Duodenal mucosa (tissue), 2 donors: ENCODE measurements around the gene CPEB4.

ENCODE experiments used
- H3K27ac ChIP-seq: one replicate; pipeline ENCODE4 v1.7.0; 2013; ENCODE audit warnings: low read depth, low read length
- H3K27me3 ChIP-seq, 2 donors: one replicate each; pipeline ENCODE4 v1.7.0; 2013; ENCODE audit warnings: low read length in 2 of 2, control low read depth in 1 of 2; ENCODE audit not compliant: insufficient read depth in 2 of 2, control insufficient read depth in 1 of 2
- H3K36me3 ChIP-seq, 2 donors: one replicate each; pipeline ENCODE4 v1.7.0; 2013; ENCODE audit warnings: low read length in 2 of 2, control low read depth in 1 of 2; ENCODE audit not compliant: insufficient read depth in 2 of 2, control insufficient read depth in 1 of 2
- H3K4me1 ChIP-seq, 2 donors: one replicate each; pipeline ENCODE4 v1.7.0; 2013; ENCODE audit warnings: low read length in 2 of 2, control low read depth in 1 of 2; ENCODE audit not compliant: insufficient read depth in 2 of 2, control insufficient read depth in 1 of 2
- H3K4me3 ChIP-seq, 2 donors: one replicate each; pipeline ENCODE4 v1.7.0; 2013; ENCODE audit warnings: low read length in 2 of 2, low read depth in 1 of 2
- H3K9ac ChIP-seq, 2 donors: one replicate each; pipeline ENCODE4 v1.7.0; 2013; ENCODE audit warnings: low read length in 2 of 2, low read depth in 1 of 2
- H3K9me3 ChIP-seq, 2 donors: one replicate each; pipeline ENCODE4 v1.7.0; 2013; ENCODE audit warnings: low read length in 2 of 2, control low read depth in 1 of 2; ENCODE audit not compliant: control insufficient read depth in 1 of 2

The CPEB4 gene

DNA sequence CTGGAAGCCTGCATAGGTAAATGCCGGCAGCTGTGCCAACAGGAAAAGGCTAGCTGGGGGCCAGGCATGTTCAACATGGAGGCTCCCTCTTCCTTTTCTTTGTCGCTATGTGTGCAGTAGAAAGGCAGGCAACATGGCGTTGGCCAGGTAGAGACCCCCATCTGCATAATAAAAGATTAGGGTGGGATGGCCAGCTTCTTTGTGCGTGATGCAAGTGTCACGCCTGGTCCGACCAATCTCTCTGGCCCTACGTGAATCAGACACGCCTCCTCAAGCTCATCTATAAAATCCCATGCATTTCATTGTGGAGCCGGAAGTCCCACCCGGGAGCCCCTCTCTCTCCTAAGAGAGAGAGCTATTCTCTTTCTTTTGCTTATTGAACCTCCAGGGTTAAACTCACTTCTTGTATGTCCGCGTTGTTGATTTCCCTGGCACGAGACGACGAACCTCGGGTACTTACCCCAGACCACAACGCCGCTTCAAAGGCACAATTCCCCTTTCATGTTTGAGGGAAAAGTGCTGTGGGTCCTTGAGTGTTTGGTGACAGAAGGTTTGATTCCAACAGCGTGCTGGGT lies 75.8 kb downstream of the CPEB4 start:
- no peak overlapping the region for H3K9ac ChIP-seq
- peak overlapping the region in 1 of 2 donors; percentile 34 for H3K4me3 ChIP-seq
- no peaks in the 10 kb centered on the region for H3K9me3 ChIP-seq
- H3K27me3 ChIP-seq: no peaks in the 10 kb centered on the region
- H3K27ac ChIP-seq: no peak overlapping the region
- peaks cover 2 to 8% of the 10 kb centered on the region in 2 donors for H3K36me3 ChIP-seq
- no peaks in the 10 kb centered on the region for H3K4me1 ChIP-seq

DNA sequence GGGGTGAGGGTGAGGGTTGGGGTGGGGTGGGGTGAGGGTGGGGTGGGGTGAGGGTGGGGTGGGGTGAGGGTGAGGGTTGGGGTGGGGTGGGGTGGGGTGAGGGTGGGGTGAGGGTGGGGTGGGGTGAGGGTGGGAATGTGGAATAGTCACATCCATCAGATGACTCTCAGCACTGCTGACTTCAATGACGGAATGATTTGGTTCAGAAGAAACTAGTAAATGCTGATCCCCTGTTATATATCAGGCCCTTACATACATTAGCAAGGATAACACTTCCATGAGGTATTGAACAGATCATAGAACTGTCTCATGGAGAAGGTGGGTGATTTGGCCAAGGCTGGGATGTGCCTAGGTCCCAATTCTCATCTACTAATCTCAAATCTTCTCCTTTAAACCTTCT lies 76.4 kb downstream of the CPEB4 start:
- Histone ChIP-seq H3K27me3 (no peaks in the 10 kb centered on the region), H3K36me3 (peaks cover 0 to 5% of the 10 kb centered on the region in 2 donors), H3K27ac (no peak overlapping the region), H3K4me1 (no peaks in the 10 kb centered on the region), H3K4me3 (no peak overlapping the region), H3K9ac (no peak overlapping the region), H3K9me3 (no peaks in the 10 kb centered on the region)

DNA sequence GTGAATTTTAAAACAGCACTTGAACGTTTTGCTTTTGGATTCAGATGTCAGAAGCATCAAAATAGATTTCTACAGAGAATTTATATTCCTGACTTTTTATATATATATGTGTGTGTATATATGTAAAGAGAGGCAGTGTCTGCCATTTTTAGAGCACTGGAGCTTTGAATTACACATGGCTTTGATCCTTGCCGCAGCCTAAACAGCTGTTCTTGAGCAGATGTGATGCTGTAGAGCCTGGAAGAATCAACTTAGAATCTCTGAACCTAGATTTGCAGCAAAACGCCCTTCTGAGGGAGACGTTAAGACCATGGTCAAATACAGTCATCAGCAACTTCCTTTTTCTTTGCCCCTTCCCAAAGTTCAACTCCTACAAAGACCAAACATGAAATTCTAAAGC lies 79.1 kb downstream of the CPEB4 start:
- no peaks in the 10 kb centered on the region for H3K36me3 ChIP-seq
- H3K4me1 ChIP-seq: no peaks in the 10 kb centered on the region
- H3K27ac ChIP-seq: no peak overlapping the region
- no peaks in the 10 kb centered on the region for H3K9me3 ChIP-seq
- H3K9ac ChIP-seq: no peak overlapping the region
- H3K27me3 ChIP-seq: no peaks in the 10 kb centered on the region
- no peak overlapping the region for H3K4me3 ChIP-seq

DNA sequence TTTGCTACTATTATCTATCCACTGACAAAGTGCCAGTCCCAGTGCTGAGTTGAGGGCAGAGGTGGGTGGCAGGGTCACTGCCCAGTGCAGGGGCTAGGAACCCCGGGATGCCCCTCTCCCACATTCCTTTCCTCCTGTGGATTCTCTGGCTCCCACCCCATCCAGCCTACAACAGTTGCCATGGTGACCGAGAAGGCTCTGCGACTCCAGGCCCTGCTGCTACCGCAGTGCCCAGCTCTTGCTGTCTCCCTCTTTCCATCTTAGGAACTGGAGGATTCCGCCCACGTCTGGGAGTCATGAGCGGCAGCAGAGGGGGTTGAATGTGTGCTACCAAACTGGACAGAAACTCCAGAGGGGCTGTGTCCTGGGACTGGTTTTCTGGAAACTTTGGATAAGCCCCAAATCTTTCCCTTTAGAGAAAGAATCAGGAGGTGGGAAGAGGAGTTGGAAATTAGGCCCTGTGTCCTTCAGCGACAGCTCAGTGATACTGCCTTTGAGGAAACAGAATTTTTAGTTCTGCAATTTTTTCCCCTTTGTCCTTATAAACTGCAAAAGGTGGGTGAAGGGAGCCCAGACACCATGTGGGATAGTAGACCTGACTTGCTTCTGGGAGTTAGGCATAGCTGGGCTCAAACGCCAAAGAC lies 80.1 kb downstream of the CPEB4 start:
- Histone ChIP-seq H3K4me1 (peaks cover 1 to 5% of the 10 kb centered on the region in 2 donors), H3K4me3 (no peak overlapping the region), H3K27me3 (no peaks in the 10 kb centered on the region), H3K27ac (no peak overlapping the region), H3K36me3 (no peaks in the 10 kb centered on the region), H3K9ac (no peak overlapping the region), H3K9me3 (no peaks in the 10 kb centered on the region)

DNA sequence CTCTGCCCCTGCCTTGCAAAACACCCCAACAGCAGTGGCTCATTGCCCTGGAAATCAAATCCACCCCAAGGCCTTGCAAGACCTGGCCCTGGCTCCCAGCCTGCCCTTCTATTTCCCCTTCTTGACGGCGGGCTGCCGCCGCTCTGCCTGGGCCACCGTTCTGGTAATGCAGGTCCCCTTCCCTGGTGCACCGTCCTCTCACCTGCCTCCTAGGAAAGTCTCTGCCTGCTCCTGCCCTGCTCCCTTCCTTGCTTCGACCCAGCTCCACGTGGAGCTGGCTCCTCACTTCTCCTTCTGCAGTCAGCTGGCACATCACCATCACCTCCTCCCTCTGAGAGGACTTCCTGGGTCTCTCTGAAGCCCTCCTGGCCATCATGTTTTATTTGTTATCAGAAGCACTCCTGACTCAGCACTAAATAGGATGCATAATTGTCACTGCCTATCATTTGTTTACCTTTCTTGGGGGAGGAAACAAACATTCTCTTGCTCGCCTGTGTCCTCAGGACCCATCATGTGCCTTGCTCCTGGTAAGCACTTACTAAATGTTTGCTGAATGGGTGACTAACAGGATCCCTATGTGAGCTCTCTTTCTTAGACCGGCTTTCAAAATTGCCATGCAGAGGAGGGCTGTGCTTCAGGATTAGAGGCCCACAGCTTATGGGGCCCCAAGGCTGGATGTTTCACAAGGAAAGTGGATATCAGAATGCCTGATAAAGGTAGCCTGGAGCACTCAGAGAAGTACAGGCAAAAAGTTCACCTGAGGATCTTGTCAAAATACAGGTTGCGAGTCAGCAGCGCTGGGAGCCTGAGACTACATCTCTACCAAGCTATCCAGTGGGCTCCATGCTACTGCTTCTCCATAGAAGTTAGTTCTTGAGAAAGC lies 81.3 kb downstream of the CPEB4 start:
- Histone ChIP-seq H3K9ac (no peak overlapping the region), H3K27ac (no peak overlapping the region), H3K9me3 (no peaks in the 10 kb centered on the region), H3K4me3 (no peak overlapping the region), H3K36me3 (no peaks in the 10 kb centered on the region), H3K4me1 (peaks cover 8 to 11% of the 10 kb centered on the region in 2 donors), H3K27me3 (no peaks in the 10 kb centered on the region)

DNA sequence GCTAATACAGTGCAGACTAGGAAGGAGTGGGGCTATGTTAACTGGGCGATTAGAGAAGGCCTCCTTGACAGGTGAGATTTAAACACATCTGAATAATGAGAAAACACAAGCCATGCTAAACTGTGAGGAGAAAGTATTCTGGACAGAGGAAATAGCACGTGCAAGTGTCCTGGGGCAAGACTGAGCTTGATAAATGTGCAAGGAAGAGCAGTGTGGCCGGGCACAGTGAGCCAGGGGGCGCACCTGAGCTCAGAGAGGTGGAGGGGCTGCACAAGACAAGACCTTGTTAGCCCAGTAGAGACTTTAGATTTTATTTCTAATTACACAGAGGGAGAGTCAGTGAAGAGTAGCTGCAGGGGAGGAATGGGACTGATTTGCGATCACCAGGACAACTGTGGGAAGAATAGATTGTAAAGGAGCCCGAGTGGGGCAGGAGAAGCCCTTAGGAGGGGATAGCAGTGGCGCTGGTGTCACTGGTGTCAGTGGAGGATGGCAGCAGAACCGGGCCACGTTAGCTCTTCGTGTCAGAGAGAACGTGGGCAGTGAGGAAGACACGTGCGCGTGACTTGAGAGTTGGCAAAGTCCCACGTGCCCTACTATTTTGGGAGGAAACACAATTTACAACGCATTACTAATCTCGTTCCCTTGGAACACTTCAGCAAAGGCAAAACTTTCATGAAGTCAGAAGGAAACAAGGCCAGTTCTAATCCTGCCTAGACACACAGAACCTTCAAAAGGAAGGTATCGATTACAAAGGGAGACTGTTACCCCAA lies 82.9 kb downstream of the CPEB4 start:
- Histone ChIP-seq H3K36me3 (no peaks in the 10 kb centered on the region), H3K9me3 (no peaks in the 10 kb centered on the region), H3K4me1 (peaks cover 8 to 16% of the 10 kb centered on the region in 2 donors), H3K4me3 (no peak overlapping the region), H3K27ac (no peak overlapping the region), H3K27me3 (no peaks in the 10 kb centered on the region), H3K9ac (no peak overlapping the region)

DNA sequence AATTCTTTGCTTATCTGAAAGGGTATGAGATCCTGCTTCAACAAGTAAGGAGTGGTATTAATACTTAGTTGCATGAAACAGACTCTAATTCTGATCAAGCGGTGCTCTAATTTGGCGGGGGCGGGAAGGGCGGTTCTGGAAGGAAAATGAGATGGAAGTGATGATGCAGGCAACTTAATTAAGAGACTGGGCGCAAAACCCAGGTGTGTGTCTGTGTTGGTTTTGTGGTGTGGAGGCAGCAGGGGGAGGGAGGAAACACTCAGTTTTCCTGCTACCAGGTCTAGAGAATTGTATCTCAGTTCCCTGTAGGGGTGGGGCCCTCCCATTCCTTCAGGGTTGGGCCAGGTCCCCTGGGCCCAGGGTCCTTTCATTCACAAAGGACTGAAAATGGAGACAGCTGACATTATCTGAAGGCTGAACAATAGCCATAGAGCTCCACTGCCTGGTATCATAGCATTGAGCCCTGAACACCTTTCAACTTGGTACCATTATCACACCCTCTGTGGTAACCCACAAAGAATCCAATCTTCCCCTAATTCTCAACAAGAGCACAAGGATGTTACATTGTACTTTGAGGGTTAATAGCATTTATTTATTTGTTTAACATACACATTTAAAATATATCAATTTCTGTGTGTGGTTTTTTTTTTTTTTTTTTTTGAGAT lies 83.7 kb downstream of the CPEB4 start:
- Histone ChIP-seq H3K9ac (no peak overlapping the region), H3K27me3 (no peaks in the 10 kb centered on the region), H3K4me3 (no peak overlapping the region), H3K36me3 (no peaks in the 10 kb centered on the region), H3K9me3 (no peaks in the 10 kb centered on the region), H3K4me1 (peaks cover 8 to 16% of the 10 kb centered on the region in 2 donors), H3K27ac (no peak overlapping the region)

DNA sequence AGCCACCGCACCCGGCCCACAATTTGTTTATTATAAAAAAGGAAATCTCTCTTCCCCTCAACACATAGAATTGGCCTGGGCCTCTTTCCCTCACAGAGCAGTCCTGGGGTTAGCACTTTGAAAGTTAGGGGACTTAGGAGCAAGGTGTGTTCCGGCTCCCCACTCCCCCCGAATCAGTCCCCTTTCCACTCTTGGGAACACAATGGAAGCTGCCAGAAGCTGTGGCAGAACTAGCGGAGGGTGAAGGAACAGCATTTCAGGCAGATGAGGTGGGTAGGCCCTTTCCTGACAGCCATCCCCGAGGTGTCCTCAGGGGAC lies 84.4 kb downstream of the CPEB4 start:
- no peaks in the 10 kb centered on the region for H3K27me3 ChIP-seq
- H3K9me3 ChIP-seq: no peaks in the 10 kb centered on the region
- H3K4me1 ChIP-seq: peaks cover 8 to 16% of the 10 kb centered on the region in 2 donors
- peak overlapping the region; percentile 69 to 90 for H3K4me3 ChIP-seq
- H3K36me3 ChIP-seq: no peaks in the 10 kb centered on the region
- H3K27ac ChIP-seq: no peak overlapping the region
- H3K9ac ChIP-seq: peak overlapping the region; percentile 20 to 64

DNA sequence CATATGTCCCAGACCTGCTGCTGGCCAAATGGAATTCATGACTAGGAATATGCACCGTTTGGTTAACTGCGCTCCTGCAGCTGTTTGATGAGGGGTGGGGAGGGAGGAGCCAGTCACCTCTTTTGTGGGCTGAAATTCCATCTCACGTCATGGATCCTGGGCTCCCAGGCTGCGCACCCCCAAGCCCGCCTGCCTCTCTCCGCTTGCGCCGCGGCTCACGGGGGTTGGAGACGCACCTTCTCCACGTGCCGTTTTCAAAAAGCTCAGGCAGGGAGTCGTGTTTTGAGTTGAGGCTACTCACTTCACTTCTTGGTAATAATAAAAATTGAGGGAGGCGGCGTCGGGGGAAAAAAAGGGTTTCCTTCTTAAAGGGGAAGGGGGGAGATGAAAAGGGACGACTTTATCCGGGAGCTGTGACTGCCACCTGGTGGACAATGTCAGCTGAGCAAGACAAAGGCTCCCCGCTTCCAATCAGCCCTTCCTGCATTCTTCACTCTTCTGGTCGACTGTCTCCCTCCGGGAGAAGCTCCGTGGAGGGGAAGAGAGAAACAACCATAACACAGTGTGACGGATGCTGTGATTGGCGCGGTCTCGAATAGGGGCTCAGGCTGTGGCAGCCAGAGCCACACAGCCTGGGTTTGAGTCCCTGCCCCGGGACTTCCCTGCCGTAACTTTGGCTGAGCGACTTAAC lies 84.9 kb downstream of the CPEB4 start:
- Histone ChIP-seq H3K27ac (no peak overlapping the region), H3K9ac (peak overlapping the region; percentile 64 to 65), H3K9me3 (no peaks in the 10 kb centered on the region), H3K36me3 (no peaks in the 10 kb centered on the region), H3K4me3 (peak overlapping the region; percentile 69 to 90), H3K27me3 (no peaks in the 10 kb centered on the region), H3K4me1 (peaks cover 8 to 16% of the 10 kb centered on the region in 2 donors)
